ENCODE measurements around the gene ARHGAP24.

DNA sequence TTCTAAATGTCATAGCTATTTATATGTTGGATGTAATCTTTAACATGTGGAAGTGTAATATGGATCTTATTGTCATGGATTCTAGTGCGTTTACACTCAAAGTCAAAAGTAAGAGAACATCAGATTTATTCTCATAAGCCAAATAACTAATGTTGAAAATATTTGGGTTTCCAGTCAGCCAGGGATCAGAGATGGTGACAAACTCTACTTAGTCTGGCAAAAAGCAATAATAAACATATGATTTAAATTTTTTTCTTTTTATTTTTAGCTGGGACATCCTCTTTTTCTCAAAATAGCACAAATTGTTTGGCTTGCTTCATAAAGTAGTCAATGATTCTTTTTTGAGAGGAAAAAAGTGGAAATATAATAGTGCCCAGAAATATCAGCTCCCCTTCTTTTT lies 392.3 kb downstream of the ARHGAP24 start:
- TF ChIP-seq, protein P1, sequence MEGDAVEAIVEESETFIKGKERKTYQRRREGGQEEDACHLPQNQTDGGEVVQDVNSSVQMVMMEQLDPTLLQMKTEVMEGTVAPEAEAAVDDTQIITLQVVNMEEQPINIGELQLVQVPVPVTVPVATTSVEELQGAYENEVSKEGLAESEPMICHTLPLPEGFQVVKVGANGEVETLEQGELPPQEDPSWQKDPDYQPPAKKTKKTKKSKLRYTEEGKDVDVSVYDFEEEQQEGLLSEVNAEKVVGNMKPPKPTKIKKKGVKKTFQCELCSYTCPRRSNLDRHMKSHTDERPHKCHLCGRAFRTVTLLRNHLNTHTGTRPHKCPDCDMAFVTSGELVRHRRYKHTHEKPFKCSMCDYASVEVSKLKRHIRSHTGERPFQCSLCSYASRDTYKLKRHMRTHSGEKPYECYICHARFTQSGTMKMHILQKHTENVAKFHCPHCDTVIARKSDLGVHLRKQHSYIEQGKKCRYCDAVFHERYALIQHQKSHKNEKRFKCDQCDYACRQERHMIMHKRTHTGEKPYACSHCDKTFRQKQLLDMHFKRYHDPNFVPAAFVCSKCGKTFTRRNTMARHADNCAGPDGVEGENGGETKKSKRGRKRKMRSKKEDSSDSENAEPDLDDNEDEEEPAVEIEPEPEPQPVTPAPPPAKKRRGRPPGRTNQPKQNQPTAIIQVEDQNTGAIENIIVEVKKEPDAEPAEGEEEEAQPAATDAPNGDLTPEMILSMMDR (IDR thresholded peaks at IDR 0.05), result no peak
- no peak for TF ChIP-seq EZH2 (IDR thresholded peaks at IDR 0.05; ENCODE audit: borderline replicate concordance, insufficient read depth, low read depth, low read length, poor library complexity, severe bottlenecking)
